HepG2 (cell line): ENCODE data around the gene OAS1.

Experiments used
- ARID4A ChIP-seq: sonication (generic); formaldehyde crosslinking; IDR thresholded peaks from 2 replicates; pipeline ENCODE4 v1.5.0; 2020; ENCODE audit warnings: mild to moderate bottlenecking, missing genetic modification reagents, borderline replicate concordance
- ARNT ChIP-seq: fragments of 450-650 bp; IDR thresholded peaks from 2 replicates; pipeline ENCODE4 v1.6.1; 2017
- CHD2 ChIP-seq: IDR thresholded peaks from 2 replicates; pipeline ENCODE4 v1.6.1; 2011; ENCODE audit warnings: low read depth, low read length, improper control_type of control experiment
- DNMT3B ChIP-seq: conservative IDR thresholded peaks from 2 replicates; pipeline ENCODE4 v1.6.1; 2016; ENCODE audit warnings: missing biosample characterization, control low read depth
- GATAD1 ChIP-seq: IDR thresholded peaks from 2 replicates; pipeline ENCODE4 v1.6.1; 2016; ENCODE audit warnings: missing genetic modification reagents, missing compliant biosample characterization
- MAX ChIP-seq: IDR thresholded peaks from 2 replicates; pipeline ENCODE4 v1.6.1; 2012; ENCODE audit warnings: inconsistent platforms
- NCOA2 ChIP-seq: sonication (generic); formaldehyde crosslinking; IDR thresholded peaks from 2 replicates; pipeline ENCODE4 v1.8.0; 2022; ENCODE audit warnings: inconsistent platforms
- NFATC3 ChIP-seq: sonication (generic); formaldehyde crosslinking; IDR thresholded peaks from 2 replicates; pipeline ENCODE4 v1.5.1; 2020; ENCODE audit warnings: mild to moderate bottlenecking, missing genetic modification reagents
- ZNF501 ChIP-seq: sonication (generic); formaldehyde crosslinking; IDR thresholded peaks from 2 replicates; pipeline ENCODE4 v1.5.1; 2020; ENCODE audit warnings: mild to moderate bottlenecking, moderate library complexity, missing genetic modification reagents

- TF ChIP-seq GATAD1 (CRISPR knock-in tag) (no peak), NCOA2 (CRISPR knock-in tag) (no peak), NFATC3 (CRISPR knock-in tag) (no peak), CHD2 (no peak), ZNF501 (CRISPR knock-in tag) (no peak), MAX (no peak), DNMT3B (CRISPR knock-in tag) (no peak), ARID4A (CRISPR knock-in tag) (no peak), ARNT (no peak)
These were observed 27.5 kb upstream of the OAS1 start for GRCh38 chr12:112879191-112879705.
